H1 (cell line): ENCODE results near the gene NUFIP2.

Experiments used
- CHD2 ChIP-seq: IDR thresholded peaks from 2 replicates; pipeline ENCODE4 v1.6.1; 2012; ENCODE audit warnings: low read length, improper control_type of control experiment
- CTCF ChIP-seq, 3 experiments: IDR thresholded peaks; 1 replicate in 2 of 3; 2 replicates in 1 of 3; pipeline versions ENCODE4 v1.5.1 to v1.6.1; 2011; ENCODE audit warnings: low read length in 3 of 3, mild to moderate bottlenecking in 3 of 3, inconsistent platforms in 2 of 3, low read depth in 1 of 3, moderate library complexity in 1 of 3; ENCODE audit not compliant: insufficient read depth in 1 of 3; ENCODE audit errors: control extremely low read depth in 1 of 3
- EP300 ChIP-seq, 2 experiments: IDR thresholded peaks; 1 replicate in 1 of 2; 2 replicates in 1 of 2; pipeline ENCODE4 v1.6.1; 2011 to 2012; ENCODE audit warnings: low read depth in 2 of 2, low read length in 2 of 2, mild to moderate bottlenecking in 2 of 2, borderline replicate concordance in 1 of 2, inconsistent platforms in 1 of 2, moderate library complexity in 1 of 2
- KDM1A ChIP-seq: fragments of 200-600, 300-600 bp; sonication (generic); IDR thresholded peaks from 2 replicates; pipeline ENCODE4 v1.7.1; 2016; ENCODE audit warnings: mild to moderate bottlenecking, low read length, borderline replicate concordance
- MAFK ChIP-seq: IDR thresholded peaks from 2 replicates; pipeline ENCODE4 v1.6.1; 2012; ENCODE audit warnings: low read depth, mild to moderate bottlenecking, improper control_type of control experiment, low read length
- MAX ChIP-seq: IDR thresholded peaks from 2 replicates; pipeline ENCODE4 v1.6.1; 2012; ENCODE audit warnings: inconsistent platforms
- NANOG ChIP-seq: IDR thresholded peaks from 2 replicates; pipeline ENCODE4 v1.6.1; 2011; ENCODE audit warnings: low read length, low read depth, mild to moderate bottlenecking, inconsistent platforms; ENCODE audit not compliant: insufficient read depth, poor library complexity, severe bottlenecking
- PHF8 ChIP-seq: fragments of 200-600 bp; sonication (generic); conservative IDR thresholded peaks from 2 replicates; pipeline ENCODE4 v1.7.1; 2012; ENCODE audit warnings: low read depth, mild to moderate bottlenecking, inconsistent platforms, low read length, moderate library complexity
- POLR2A ChIP-seq, 2 experiments: IDR thresholded peaks; 1 replicate in 1 of 2; 2 replicates in 1 of 2; pipeline ENCODE4 v1.6.1; 2011; ENCODE audit warnings: low read depth in 2 of 2, low read length in 2 of 2, mild to moderate bottlenecking in 2 of 2; ENCODE audit errors: control extremely low read depth in 1 of 2
- POLR2AphosphoS5 ChIP-seq: IDR thresholded peaks from 2 replicates; pipeline ENCODE4 v1.6.1; 2011; ENCODE audit warnings: low read depth, low read length
- RFX5 ChIP-seq: IDR thresholded peaks from 2 replicates; pipeline ENCODE4 v1.6.1; 2011; ENCODE audit warnings: low read depth, low read length, improper control_type of control experiment, borderline replicate concordance
- SIN3A ChIP-seq, 2 experiments: IDR thresholded peaks in 1 of 2; conservative IDR thresholded peaks in 1 of 2; 2 replicates each; pipeline ENCODE4 v1.6.1; 2011 to 2012; ENCODE audit warnings: low read length in 2 of 2, improper control_type of control experiment in 1 of 2, low read depth in 1 of 2, mild to moderate bottlenecking in 1 of 2
- TCF12 ChIP-seq: IDR thresholded peaks from 2 replicates; pipeline ENCODE4 v1.6.1; 2011; ENCODE audit warnings: low read depth, mild to moderate bottlenecking, low read length
- YY1 ChIP-seq: IDR thresholded peaks from 2 replicates; pipeline ENCODE4 v1.6.1; 2011; ENCODE audit warnings: low read depth, mild to moderate bottlenecking, low read length

GRCh38 chr17:29215717-29216116 is 78.2 kb downstream of the NUFIP2 start:
- TF ChIP-seq CTCF (IDR thresholded peaks at IDR 0.05; ENCODE audit: control extremely low read depth in 1 of 3, insufficient read depth in 1 of 3, low read depth in 1 of 3, low read length in 3 of 3) (no peak), MAFK (no peak), POLR2A (IDR thresholded peaks at IDR 0.05; ENCODE audit: control extremely low read depth in 1 of 2, low read depth in 2 of 2, low read length in 2 of 2) (no peak), RFX5 (no peak), POLR2AphosphoS5 (no peak), YY1 (no peak), MAX (no peak), NANOG (no peak), PHF8 (no peak), EP300 (IDR thresholded peaks at IDR 0.05; ENCODE audit: borderline replicate concordance in 1 of 2, low read depth in 2 of 2, low read length in 2 of 2) (no peak), KDM1A (no peak), CHD2 (no peak), TCF12 (no peak), SIN3A (conservative IDR thresholded peaks at IDR 0.05 in 1 of 2, IDR thresholded peaks at IDR 0.05 in 1 of 2; ENCODE audit: low read depth in 1 of 2, low read length in 2 of 2) (no peak)
